Transverse colon (tissue), 4 donors: Measurements from ENCODE around the gene SBNO2. TPM values are rescaled to one million over a fixed set of nuclear protein-coding genes. Genes with fewer than 3 reads are reported as not detected.
A peak's percentile ranks its signal among the peaks of the same experiment; 100 is the strongest.

ENCODE experiments used
- DNase-seq: peaks from one replicate; pipeline ENCODE4 v3.0.0-alpha.2; 2019
- H3K27ac ChIP-seq, 4 donors: fragments of 200-600 bp; sonication (generic); 2 replicates each; pipeline ENCODE4 v1.5.1; 2016 to 2018; ENCODE audit warnings: inconsistent platforms in 4 of 4
- H3K27me3 ChIP-seq: fragments of 200-600 bp; sonication (generic); 2 replicates; pipeline ENCODE4 v1.5.1; 2017; ENCODE audit warnings: inconsistent platforms
- H3K36me3 ChIP-seq, 4 donors: fragments of 200-600 bp; sonication (generic); 2 replicates each; pipeline ENCODE4 v1.5.1; 2017 to 2019; ENCODE audit warnings: inconsistent platforms in 4 of 4
- H3K4me1 ChIP-seq, 4 donors: fragments of 200-600 bp; sonication (generic); 2 replicates each; pipeline ENCODE4 v1.5.1; 2017 to 2020; ENCODE audit warnings: inconsistent platforms in 4 of 4
- H3K4me3 ChIP-seq, 4 donors: fragments of 200-600 bp; sonication (generic); 1 replicate in 1 of 4; 2 replicates in 3 of 4; pipeline versions ENCODE4 v1.5.1 to v1.6.1; 2017 to 2019; ENCODE audit warnings: inconsistent platforms in 4 of 4
- H3K9me3 ChIP-seq, 2 donors: fragments of 200-600 bp; sonication (generic); 2 replicates each; pipeline ENCODE4 v1.5.1; 2017 to 2019; ENCODE audit warnings: inconsistent platforms in 2 of 2
- CTCF ChIP-seq, 5 experiments: fragments of 200-600 bp in 3 of 5; fragments of 450-650 bp in 2 of 5; sonication (generic) in 3 of 5; IDR thresholded peaks; 1 replicate in 2 of 5; 2 replicates in 3 of 5; pipeline ENCODE4 v1.5.1; 2016 to 2017; ENCODE audit warnings: antibody characterized with exemption in 5 of 5, inconsistent platforms in 3 of 5, mild to moderate bottlenecking in 2 of 5, moderate library complexity in 1 of 5
- EP300 ChIP-seq: sonication (generic); formaldehyde crosslinking; IDR thresholded peaks from one replicate; pipeline ENCODE4 v1.6.1; 2017; ENCODE audit warnings: antibody characterized with exemption, low read depth
- POLR2A ChIP-seq: fragments of 450-650 bp; IDR thresholded peaks from one replicate; pipeline ENCODE4 v1.6.1; 2016; ENCODE audit warnings: antibody characterized with exemption, mild to moderate bottlenecking, moderate library complexity
- POLR2AphosphoS5 ChIP-seq, 3 donors: sonication (generic); formaldehyde crosslinking; IDR thresholded peaks; one replicate each; pipeline ENCODE4 v1.6.1; 2016; ENCODE audit warnings: antibody characterized with exemption in 3 of 3
- WGBS, 2 donors: methylation state at CpG; one replicate each; pipeline ENCODE4 v1.1.5; 2018; ENCODE audit warnings: low coverage in 1 of 2; 5-methylcytosine and 5-hydroxymethylcytosine counted together
- in situ Hi-C, 4 donors: fragments of 200-750 bp; cut with MboI; loops; one replicate each; pipeline versions ENCODE4 v1.15.0 to v1.15.1; 2017; ENCODE audit warnings: low sequenced_read_pairs in 3 of 4, low pct_ligation_motif_present in 1 of 4, low pct_unique_long_range_greater_than_20kb in 1 of 4
- intact Hi-C: fragments of 100-400 bp; cut with DNase I; formaldehyde crosslinking; loops from one replicate; pipeline ENCODE4 v1.15.1; 2023; ENCODE audit warnings: low total_unique reads
- total RNA-seq, 4 donors: library from RNA; depleted of rRNA; stranded (reverse); fragments of >200 nt; gene quantifications; one replicate each; pipeline ENCODE4 v1.1.0, GENCODE V29; 2016

SBNO2 gene
- total RNA-seq, 4 donors from 2014 or later, result 34.5 to 142 (median 48.3) TPM

- in situ Hi-C loops, result no loop called here
- H3K36me3 ChIP-seq, result no peaks in the 10 kb centered on the region
- WGBS, 2 donors, result 44% methylated on average over 7 of the region's 12 CpGs; no CpG with 5 or more reads in 1 of the 2 donors
These were observed 37.9 kb downstream of the SBNO2 start for GRCh38 chr19:1136201-1136600.

GRCh38 chr19:1135454-1135853 lies 38.6 kb downstream of the SBNO2 start:
- no peaks in the 10 kb centered on the region for H3K36me3 ChIP-seq
- no peak for DNase-seq

More at GRCh38 chr19:1136201-1136600, 37.9 kb downstream of the SBNO2 start:
- TF ChIP-seq POLR2A (no peak), POLR2AphosphoS5 (IDR thresholded peaks at IDR 0.05) (peak in 2 of 3 donors; percentile 20 to 59), CTCF (IDR thresholded peaks at IDR 0.05) (no peak), EP300 (no peak)
- Histone ChIP-seq H3K27me3 (no peaks in the 10 kb centered on the region), H3K4me3 (no peak overlapping the region), H3K4me1 (peaks cover 24 to 49% (median 43%) of the 10 kb centered on the region in 4 donors), H3K27ac (peak overlapping the region; percentile 73 to 85 (median 82)), H3K9me3 (no peaks in the 10 kb centered on the region)
- intact Hi-C loops, result no loop called here
- peak; percentile 76 for DNase-seq

GRCh38 chr19:1134431-1134830 lies 39.6 kb downstream of the SBNO2 start:
- H3K4me1 ChIP-seq, result peaks cover 30 to 66% (median 58%) of the 10 kb centered on the region in 4 donors
- 91% methylated on average over 11 of the region's 11 CpGs; no CpG with 5 or more reads in 1 of the 2 donors for WGBS, 2 donors

More at GRCh38 chr19:1135454-1135853, 38.6 kb downstream of the SBNO2 start:
- intact Hi-C loops (no loop called here), in situ Hi-C loops (no loop called here)
- Histone ChIP-seq H3K4me1 (peaks cover 25 to 56% (median 50%) of the 10 kb centered on the region in 4 donors), H3K27me3 (no peaks in the 10 kb centered on the region), H3K27ac (peak overlapping the region; percentile 73 to 85 (median 82)), H3K9me3 (no peaks in the 10 kb centered on the region), H3K4me3 (no peak overlapping the region)
- 72% methylated on average over 15 of the region's 17 CpGs; no CpG with 5 or more reads in 1 of the 2 donors for WGBS, 2 donors
- TF ChIP-seq POLR2AphosphoS5 (IDR thresholded peaks at IDR 0.05) (no peak), EP300 (no peak), POLR2A (no peak), CTCF (IDR thresholded peaks at IDR 0.05) (no peak)

GRCh38 chr19:1133471-1133929 lies 40.6 kb downstream of the SBNO2 start:
- intact Hi-C loops, result no loop called here
- Histone ChIP-seq H3K27ac (peak overlapping the region; percentile 93 to 98 (median 95)), H3K9me3 (no peaks in the 10 kb centered on the region), H3K36me3 (no peaks in the 10 kb centered on the region), H3K4me3 (peak overlapping the region in 2 of 4 donors; percentile 62 to 81), H3K27me3 (no peaks in the 10 kb centered on the region), H3K4me1 (peaks cover 30 to 76% (median 58%) of the 10 kb centered on the region in 4 donors)
- peak; percentile 79 for DNase-seq
- whole genome bisulfite sequencing, 2 donors, result 86% methylated on average over 12 of the region's 25 CpGs; no CpG with 5 or more reads in 1 of the 2 donors
- in situ Hi-C loops, result no loop called here
- TF ChIP-seq POLR2A (peak; percentile 38), EP300 (no peak), POLR2AphosphoS5 (IDR thresholded peaks at IDR 0.05) (peak in 2 of 3 donors; percentile 14 to 68)

More at GRCh38 chr19:1134431-1134830, 39.6 kb downstream of the SBNO2 start:
- TF ChIP-seq POLR2A (no peak), POLR2AphosphoS5 (IDR thresholded peaks at IDR 0.05) (no peak), CTCF (IDR thresholded peaks at IDR 0.05) (no peak), EP300 (no peak)
- H3K4me3 ChIP-seq, result no peak overlapping the region
- H3K36me3 ChIP-seq, result no peaks in the 10 kb centered on the region
- H3K27ac ChIP-seq, result peak overlapping the region in 2 of 4 donors; percentile 93 to 97
- in situ Hi-C loops, result no loop called here
- DNase-seq, result no peak
- H3K27me3 ChIP-seq, result no peaks in the 10 kb centered on the region
- no peaks in the 10 kb centered on the region for H3K9me3 ChIP-seq
- intact Hi-C loops, result no loop called here
